Fibroblast of the aortic adventitia (primary cell): ENCODE data around the gene MTMR10. TPM values are rescaled to one million over a fixed set of nuclear protein-coding genes. Genes with fewer than 3 reads are reported as not detected.
A peak's percentile ranks its signal among the peaks of the same experiment; 100 is the strongest.

Experiments used
- DNase-seq: peaks from one replicate; pipeline ENCODE4 v3.0.0-alpha.2; 2010; ENCODE audit warnings: low read depth
- H3K4me3 ChIP-seq: 2 replicates; pipeline ENCODE4 v1.5.1; 2011; ENCODE audit warnings: low read depth, mild to moderate bottlenecking, control low read depth, low read length, moderate library complexity
- total RNA-seq: library from RNA; depleted of rRNA; stranded (reverse); fragments of >200 nt; gene quantifications from 2 replicates; pipeline ENCODE4 v1.2.3, GENCODE V29; 2012; ENCODE audit warnings: low replicate concordance
- TF ChIP-seq, protein P1 (sequence below): IDR thresholded peaks from 2 replicates; pipeline ENCODE4 v1.5.1; 2011; ENCODE audit warnings: mild to moderate bottlenecking, low read length, control low read depth, inconsistent platforms; ENCODE audit not compliant: insufficient read depth

MTMR10 gene
- total RNA-seq, 1 donor = 16.2 TPM

DNA sequence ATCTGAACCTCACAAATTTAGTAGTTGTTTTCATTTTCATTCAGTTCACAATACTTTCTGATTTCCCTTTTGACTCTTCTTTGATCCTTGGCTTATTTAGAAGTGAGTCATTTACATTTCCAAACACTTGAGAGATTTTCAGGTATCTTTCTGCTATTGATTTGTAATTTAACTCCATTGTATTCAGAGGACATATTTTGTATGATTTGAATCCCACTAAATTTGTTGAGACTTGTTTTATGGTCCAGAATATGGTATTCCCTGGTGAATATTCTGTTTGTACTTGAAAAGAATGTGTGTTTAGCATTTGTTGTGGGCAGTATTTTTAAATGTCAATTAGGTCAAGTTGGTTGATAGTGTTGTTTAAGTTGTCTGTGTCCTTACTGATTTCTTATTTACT lies 58.1 kb downstream of the MTMR10 start:
- no peak overlapping the region for H3K4me3 ChIP-seq
- DNase-seq = no peak
- TF ChIP-seq, protein P1, sequence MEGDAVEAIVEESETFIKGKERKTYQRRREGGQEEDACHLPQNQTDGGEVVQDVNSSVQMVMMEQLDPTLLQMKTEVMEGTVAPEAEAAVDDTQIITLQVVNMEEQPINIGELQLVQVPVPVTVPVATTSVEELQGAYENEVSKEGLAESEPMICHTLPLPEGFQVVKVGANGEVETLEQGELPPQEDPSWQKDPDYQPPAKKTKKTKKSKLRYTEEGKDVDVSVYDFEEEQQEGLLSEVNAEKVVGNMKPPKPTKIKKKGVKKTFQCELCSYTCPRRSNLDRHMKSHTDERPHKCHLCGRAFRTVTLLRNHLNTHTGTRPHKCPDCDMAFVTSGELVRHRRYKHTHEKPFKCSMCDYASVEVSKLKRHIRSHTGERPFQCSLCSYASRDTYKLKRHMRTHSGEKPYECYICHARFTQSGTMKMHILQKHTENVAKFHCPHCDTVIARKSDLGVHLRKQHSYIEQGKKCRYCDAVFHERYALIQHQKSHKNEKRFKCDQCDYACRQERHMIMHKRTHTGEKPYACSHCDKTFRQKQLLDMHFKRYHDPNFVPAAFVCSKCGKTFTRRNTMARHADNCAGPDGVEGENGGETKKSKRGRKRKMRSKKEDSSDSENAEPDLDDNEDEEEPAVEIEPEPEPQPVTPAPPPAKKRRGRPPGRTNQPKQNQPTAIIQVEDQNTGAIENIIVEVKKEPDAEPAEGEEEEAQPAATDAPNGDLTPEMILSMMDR = no peak

DNA sequence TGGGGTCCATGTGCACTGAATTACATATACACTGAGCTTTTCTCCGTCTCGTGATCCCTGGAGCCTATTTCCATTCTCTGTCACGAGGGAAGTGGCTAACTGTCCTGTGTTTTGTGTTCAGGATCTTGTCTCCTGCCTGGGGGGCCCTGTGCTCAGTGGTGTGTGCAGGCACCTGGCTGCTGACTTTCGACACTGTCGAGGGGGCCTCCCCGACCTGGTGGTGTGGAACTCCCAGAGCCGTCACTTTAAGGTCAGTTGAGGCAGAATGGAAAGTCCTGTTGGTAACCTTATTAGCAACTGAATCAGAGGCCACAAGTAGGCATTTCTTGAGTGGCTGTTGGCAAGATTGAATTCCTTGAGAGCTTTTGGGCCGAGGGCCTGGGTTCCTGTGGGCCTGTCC lies 61.0 kb downstream of the MTMR10 start:
- no peak overlapping the region for H3K4me3 ChIP-seq
- TF ChIP-seq, protein P1 = no peak
- DNase-seq = no peak

DNA sequence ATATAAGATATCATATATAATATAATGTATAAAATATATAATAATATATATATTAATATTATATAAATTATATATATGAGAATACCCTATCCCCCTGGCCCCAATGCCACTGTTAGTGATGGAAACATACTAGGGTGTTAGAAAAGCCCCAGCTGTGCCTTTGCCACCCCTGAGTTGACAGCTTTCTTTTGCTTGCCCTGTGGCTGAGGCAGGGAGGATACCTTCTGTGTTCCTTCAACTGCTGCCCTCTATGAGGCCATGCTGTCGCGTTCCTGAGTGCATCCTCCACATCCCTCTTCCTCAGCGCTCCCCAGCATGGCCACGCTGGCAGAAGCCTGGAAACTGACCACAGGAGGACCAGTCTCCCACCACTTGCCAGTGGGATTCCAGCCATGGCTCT lies 61.4 kb downstream of the MTMR10 start:
- TF ChIP-seq, protein P1 = no peak
- no peak overlapping the region for H3K4me3 ChIP-seq
- DNase-seq = no peak

DNA sequence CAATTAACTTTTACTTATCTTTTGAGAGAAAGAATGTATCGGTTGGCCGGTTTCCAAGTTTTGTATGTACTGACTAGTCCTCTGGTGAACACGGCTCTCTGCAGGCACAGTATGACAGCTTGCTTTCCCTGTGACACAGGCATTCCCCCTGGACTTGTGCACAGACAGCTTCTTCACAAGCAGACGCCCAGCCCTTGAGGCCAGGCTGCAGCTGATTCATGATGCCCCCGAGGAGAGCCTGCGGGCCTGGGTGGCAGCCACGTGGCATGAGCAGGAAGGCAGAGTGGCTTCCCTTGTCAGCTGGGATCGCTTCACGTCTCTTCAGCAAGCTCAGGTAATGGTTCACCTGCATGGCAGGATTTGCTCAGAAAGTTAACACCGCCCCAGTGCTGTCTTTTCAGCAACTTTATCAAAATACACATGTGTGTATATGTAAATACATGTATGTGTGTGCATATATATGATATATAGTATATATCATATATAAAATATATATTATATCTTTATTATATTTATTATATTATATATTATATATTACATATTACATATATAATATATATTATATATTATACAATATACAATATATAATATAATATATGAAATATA lies 62.3 kb downstream of the MTMR10 start:
- TF ChIP-seq, protein P1 = no peak
- no peak overlapping the region for H3K4me3 ChIP-seq
- DNase-seq = peak; percentile 8

DNA sequence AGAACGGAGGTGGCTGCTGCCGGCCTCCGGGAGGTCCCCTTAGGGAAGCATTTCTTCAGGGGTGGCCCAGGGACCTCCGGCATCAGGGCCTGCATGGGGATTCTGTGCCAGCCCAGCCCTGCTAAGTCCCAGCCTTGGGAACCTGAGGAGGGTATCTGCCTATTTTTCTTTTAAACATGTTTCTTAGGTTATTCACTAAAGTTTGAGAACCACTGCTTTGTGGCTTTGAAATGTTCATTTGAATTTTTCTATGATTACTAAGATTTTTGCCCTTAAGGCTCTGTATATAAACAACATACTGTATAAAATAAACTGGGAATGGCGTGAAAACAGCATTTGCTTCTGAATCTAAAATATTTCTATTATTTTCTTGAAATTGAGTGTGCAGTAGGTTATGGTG lies 63.4 kb downstream of the MTMR10 start:
- DNase-seq = no peak
- TF ChIP-seq, protein P1 = no peak
- no peak overlapping the region for H3K4me3 ChIP-seq

DNA sequence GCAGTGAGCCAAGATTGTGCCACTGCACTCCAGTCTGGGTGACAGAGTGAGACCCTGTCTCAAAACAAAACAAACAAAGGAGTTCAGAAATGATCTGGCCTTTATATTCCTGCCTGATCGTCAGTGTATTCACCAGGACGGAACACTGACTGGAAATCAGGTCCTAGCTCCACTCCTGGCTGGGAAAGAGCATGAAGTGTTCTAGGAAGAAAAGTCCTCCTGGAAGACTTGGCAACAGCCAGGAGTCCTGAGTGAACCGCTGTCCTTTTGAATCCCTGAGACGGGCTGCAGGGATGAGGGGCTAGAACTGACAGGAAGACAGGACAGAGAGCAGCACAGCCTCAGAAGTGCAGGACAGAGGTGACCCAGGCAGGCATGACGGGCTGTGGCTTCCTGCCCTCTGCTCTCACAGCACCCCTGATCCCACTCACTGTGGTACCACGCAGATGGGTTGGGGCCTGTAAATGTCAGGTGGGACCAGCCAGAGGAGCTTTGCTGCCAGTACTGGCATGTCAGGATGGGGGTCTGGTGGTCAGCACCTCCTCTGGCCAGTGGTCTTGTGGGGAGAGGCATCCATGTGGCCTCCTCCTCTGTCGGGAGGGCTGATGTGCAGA lies 64.2 kb downstream of the MTMR10 start:
- no peak overlapping the region for H3K4me3 ChIP-seq
- no peak for DNase-seq
- TF ChIP-seq, protein P1 = no peak

DNA sequence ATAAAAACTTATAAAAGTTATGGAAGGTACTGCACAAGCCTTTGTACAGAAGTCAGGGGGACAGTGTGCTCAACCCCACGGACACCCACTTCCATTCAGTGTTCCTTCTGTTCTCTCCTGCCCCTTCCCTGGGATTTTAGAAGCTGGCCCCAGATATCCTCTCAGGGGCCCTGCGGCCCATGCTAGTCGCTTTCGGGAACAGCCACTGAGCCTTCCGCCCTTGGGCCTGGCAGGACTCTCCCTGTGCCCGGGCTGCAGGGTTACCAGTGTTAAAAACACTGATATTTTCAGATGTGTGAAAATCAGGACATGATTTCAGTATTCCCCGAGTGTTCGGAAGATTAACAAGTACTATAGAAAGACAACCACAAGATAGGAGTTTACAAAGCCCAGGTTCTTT lies 65.3 kb downstream of the MTMR10 start:
- TF ChIP-seq, protein P1 = no peak
- DNase-seq = no peak
- H3K4me3 ChIP-seq = no peak overlapping the region
